ENCODE results near the gene IP6K2. TPM values are rescaled to one million over a fixed set of nuclear protein-coding genes. Genes with fewer than 3 reads are reported as not detected.

The IP6K2 gene
- total RNA-seq, 1 experiment from 2014 or later = 102 TPM

DNA sequence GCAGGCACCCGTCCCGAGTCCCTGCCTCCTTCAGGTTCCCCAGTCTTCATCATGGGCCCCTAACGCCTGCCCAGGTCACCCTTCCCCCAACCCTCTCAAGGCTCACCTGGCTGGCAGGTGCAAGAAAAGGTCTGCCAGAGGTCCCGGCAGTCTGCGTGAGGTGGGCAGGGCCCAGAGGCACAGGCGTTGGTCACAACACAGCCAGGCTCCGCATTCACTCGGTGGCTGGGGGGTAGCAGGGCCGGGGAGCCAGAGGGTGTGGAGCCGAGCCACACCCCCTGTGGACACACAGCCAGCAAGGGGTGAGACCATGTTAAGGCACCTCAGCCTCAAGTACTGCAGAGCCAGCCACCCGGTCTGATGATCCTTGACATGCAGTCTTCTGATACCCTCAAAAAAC is 65.2 kb downstream of the IP6K2 start:
- Histone ChIP-seq H3K79me2 (ENCODE audit: low read length) (no peaks in the 10 kb centered on the region), H3K27ac (ENCODE audit: low read length) (no peak overlapping the region), H3K4me2 (ENCODE audit: low read length) (no peak overlapping the region), H3F3A (ENCODE audit: low read length, unreplicated experiment) (no peaks in the 10 kb centered on the region), H3K9ac (ENCODE audit: low read length) (no peak overlapping the region), H3K36me3 (ENCODE audit: low read depth, low read length) (no peaks in the 10 kb centered on the region), H3K9me2 (replicated peaks; ENCODE audit: low read length) (no peaks in the 10 kb centered on the region), H3K4me1 (ENCODE audit: insufficient read depth, low read length) (no peaks in the 10 kb centered on the region), H3K27me3 (ENCODE audit: low read length) (no peaks in the 10 kb centered on the region), H4K20me1 (ENCODE audit: low read length) (no peaks in the 10 kb centered on the region), H3K4me3 (ENCODE audit: low read length) (no peak overlapping the region), H2AFZ (ENCODE audit: low read length) (no peak overlapping the region), H3K9me3 (ENCODE audit: low read length) (no peaks in the 10 kb centered on the region)
- TF ChIP-seq CTCF (conservative IDR thresholded peaks at IDR 0.05; ENCODE audit: low read depth, low read length) = no peak
- TF ChIP-seq EZH2phosphoT487 (IDR thresholded peaks at IDR 0.05; ENCODE audit: borderline replicate concordance, low read length) = no peak
- no peak for TF ChIP-seq EZH2 (IDR thresholded peaks at IDR 0.05; ENCODE audit: low read length, unreplicated experiment)
- ChIA-PET CTCF (no interaction called here), POLR2A (ENCODE audit: unreplicated experiment) (no interaction called here)
- intact Hi-C loops (cut with micrococcal nuclease) = no loop called here
- BruUV-seq (replicated peaks) = no TSS peak
- no peak for ATAC-seq
- DNase-seq = no peak

DNA sequence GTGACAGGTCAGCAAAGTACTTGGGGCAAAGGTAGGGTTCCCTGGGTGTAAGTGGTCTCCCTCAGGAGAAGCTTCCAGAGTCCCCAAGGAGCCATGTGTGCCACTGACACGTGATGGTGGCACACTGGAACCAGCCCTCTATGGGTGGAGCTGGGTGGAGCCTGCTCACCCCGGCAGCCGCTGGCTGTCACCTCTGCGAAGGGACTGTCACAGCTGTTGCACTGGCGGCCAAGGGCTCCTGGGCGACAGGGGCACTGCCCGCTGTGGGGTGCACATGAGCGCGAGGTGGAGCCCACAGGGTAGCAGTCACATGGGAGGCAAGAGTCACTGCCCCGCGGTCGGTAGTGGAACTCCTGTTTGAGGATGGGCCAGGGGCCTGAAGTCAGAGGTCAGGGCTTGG is 66.3 kb downstream of the IP6K2 start:
- Histone ChIP-seq H3K4me1 (ENCODE audit: insufficient read depth, low read length) (no peaks in the 10 kb centered on the region), H3K79me2 (ENCODE audit: low read length) (no peaks in the 10 kb centered on the region), H3K27me3 (ENCODE audit: low read length) (no peaks in the 10 kb centered on the region), H3K36me3 (ENCODE audit: low read depth, low read length) (no peaks in the 10 kb centered on the region), H2AFZ (ENCODE audit: low read length) (no peak overlapping the region), H3F3A (ENCODE audit: low read length, unreplicated experiment) (no peaks in the 10 kb centered on the region), H3K4me3 (ENCODE audit: low read length) (no peak overlapping the region), H3K9ac (ENCODE audit: low read length) (no peak overlapping the region), H4K20me1 (ENCODE audit: low read length) (no peaks in the 10 kb centered on the region), H3K27ac (ENCODE audit: low read length) (no peak overlapping the region), H3K4me2 (ENCODE audit: low read length) (no peak overlapping the region), H3K9me3 (ENCODE audit: low read length) (no peaks in the 10 kb centered on the region), H3K9me2 (replicated peaks; ENCODE audit: low read length) (no peaks in the 10 kb centered on the region)
- ATAC-seq (no peak), DNase-seq (no peak)
- ChIA-PET CTCF (no interaction called here), POLR2A (ENCODE audit: unreplicated experiment) (no interaction called here)
- BruUV-seq (replicated peaks) = no TSS peak
- TF ChIP-seq CTCF (conservative IDR thresholded peaks at IDR 0.05; ENCODE audit: low read depth, low read length) (no peak), EZH2 (IDR thresholded peaks at IDR 0.05; ENCODE audit: low read length, unreplicated experiment) (no peak)
- intact Hi-C loops (cut with micrococcal nuclease) = no loop called here

GRCh38 chr3:48648188-48648850 is 68.7 kb downstream of the IP6K2 start:
- CTCF ChIA-PET = no interaction called here
- Histone ChIP-seq H3K4me3 (ENCODE audit: low read length) (no peak overlapping the region), H3K27me3 (ENCODE audit: low read length) (no peaks in the 10 kb centered on the region), H2AFZ (ENCODE audit: low read length) (no peak overlapping the region), H3K9me2 (replicated peaks; ENCODE audit: low read length) (no peaks in the 10 kb centered on the region), H4K20me1 (ENCODE audit: low read length) (no peaks in the 10 kb centered on the region), H3K4me1 (ENCODE audit: insufficient read depth, low read length) (no peaks in the 10 kb centered on the region), H3F3A (ENCODE audit: low read length, unreplicated experiment) (no peaks in the 10 kb centered on the region), H3K27ac (ENCODE audit: low read length) (no peak overlapping the region), H3K9me3 (ENCODE audit: low read length) (no peaks in the 10 kb centered on the region), H3K79me2 (ENCODE audit: low read length) (no peaks in the 10 kb centered on the region), H3K4me2 (ENCODE audit: low read length) (no peak overlapping the region), H3K36me3 (ENCODE audit: low read depth, low read length) (no peaks in the 10 kb centered on the region), H3K9ac (ENCODE audit: low read length) (no peak overlapping the region)
- POLR2A ChIA-PET (ENCODE audit: unreplicated experiment) = no interaction called here
- TF ChIP-seq CTCF (conservative IDR thresholded peaks at IDR 0.05; ENCODE audit: low read depth, low read length) (no peak), EZH2phosphoT487 (IDR thresholded peaks at IDR 0.05; ENCODE audit: borderline replicate concordance, low read length) (no peak), EZH2 (IDR thresholded peaks at IDR 0.05; ENCODE audit: low read length, unreplicated experiment) (no peak)
- no peak for ATAC-seq
- BruUV-seq (replicated peaks) = no TSS peak
- DNase-seq = no peak
- intact Hi-C loops (cut with micrococcal nuclease) = no loop called here
